Lower leg skin (tissue), 3 donors: ENCODE results near the gene ASGR1.

ENCODE experiments used
- POLR2A ChIP-seq, 2 donors: fragments of 450-650 bp; IDR thresholded peaks; one replicate each; pipeline ENCODE4 v1.6.1; 2016 to 2017; ENCODE audit warnings: antibody characterized with exemption in 2 of 2, mild to moderate bottlenecking in 1 of 2, moderate library complexity in 1 of 2
- TF ChIP-seq, protein P1 (sequence below), 3 donors: fragments of 450-650 bp; IDR thresholded peaks; one replicate each; pipeline ENCODE4 v1.5.1; 2016; ENCODE audit warnings: antibody characterized with exemption in 3 of 3, mild to moderate bottlenecking in 3 of 3, moderate library complexity in 2 of 3

DNA sequence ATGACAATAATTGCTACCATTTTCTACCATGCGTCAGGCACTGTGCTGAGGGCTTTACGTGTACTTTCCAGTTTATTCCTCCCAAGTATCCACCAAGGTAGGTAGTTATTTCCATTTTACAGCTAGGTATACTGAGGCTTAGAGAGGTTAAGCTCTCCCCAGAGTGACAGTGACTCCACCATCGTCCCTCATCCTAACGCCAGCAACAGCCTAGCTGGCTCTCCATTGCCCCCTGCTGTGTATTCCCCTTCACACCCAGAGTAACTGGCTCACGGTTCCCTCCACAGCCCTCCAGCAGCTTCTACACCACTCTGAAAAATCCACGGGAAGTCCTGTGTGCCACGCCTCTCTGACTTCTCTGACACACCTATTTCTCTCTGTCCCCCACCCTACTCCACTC, 7.1 kb upstream of the ASGR1 start:
- TF ChIP-seq, protein P1, sequence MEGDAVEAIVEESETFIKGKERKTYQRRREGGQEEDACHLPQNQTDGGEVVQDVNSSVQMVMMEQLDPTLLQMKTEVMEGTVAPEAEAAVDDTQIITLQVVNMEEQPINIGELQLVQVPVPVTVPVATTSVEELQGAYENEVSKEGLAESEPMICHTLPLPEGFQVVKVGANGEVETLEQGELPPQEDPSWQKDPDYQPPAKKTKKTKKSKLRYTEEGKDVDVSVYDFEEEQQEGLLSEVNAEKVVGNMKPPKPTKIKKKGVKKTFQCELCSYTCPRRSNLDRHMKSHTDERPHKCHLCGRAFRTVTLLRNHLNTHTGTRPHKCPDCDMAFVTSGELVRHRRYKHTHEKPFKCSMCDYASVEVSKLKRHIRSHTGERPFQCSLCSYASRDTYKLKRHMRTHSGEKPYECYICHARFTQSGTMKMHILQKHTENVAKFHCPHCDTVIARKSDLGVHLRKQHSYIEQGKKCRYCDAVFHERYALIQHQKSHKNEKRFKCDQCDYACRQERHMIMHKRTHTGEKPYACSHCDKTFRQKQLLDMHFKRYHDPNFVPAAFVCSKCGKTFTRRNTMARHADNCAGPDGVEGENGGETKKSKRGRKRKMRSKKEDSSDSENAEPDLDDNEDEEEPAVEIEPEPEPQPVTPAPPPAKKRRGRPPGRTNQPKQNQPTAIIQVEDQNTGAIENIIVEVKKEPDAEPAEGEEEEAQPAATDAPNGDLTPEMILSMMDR (IDR thresholded peaks at IDR 0.05) = no peak
- no peak for TF ChIP-seq POLR2A (IDR thresholded peaks at IDR 0.05)
